HG03432 (cell line): Measurements from ENCODE around the gene POLR1G.
A peak's percentile ranks its signal among the peaks of the same experiment; 100 is the strongest.
"Not testable (repeated sequence)": the region's sequence is repeated elsewhere in the genome, so short reads cannot be mapped to it uniquely, and the experiment has no call there.

ENCODE experiments used
- ATAC-seq: cut with Tn5 transposase; IDR thresholded peaks from one replicate; pipeline ENCODE4 v1.9.1; 2021; ENCODE audit warnings: mild to moderate bottlenecking, moderate library complexity; ENCODE audit not compliant: unreplicated experiment

The POLR1G gene

GRCh38 chr19:45395821-45396617, 10.4 kb upstream of the POLR1G start:
- no peak for ATAC-seq

GRCh38 chr19:45400192-45400591, 6.3 kb upstream of the POLR1G start:
- ATAC-seq: no peak

- no peak for ATAC-seq
Observed at GRCh38 chr19:45401815-45402214, 4.6 kb upstream of the POLR1G start.

GRCh38 chr19:45402298-45403061, 4.0 kb upstream of the POLR1G start:
- ATAC-seq: no peak

- ATAC-seq: no peak
Observed at GRCh38 chr19:45403272-45403671, 3.2 kb upstream of the POLR1G start.

- ATAC-seq: no peak
Observed at GRCh38 chr19:45403781-45404556, 2.5 kb upstream of the POLR1G start.

GRCh38 chr19:45404557-45405434, 1.6 kb upstream of the POLR1G start, which contains the start of gene PPP1R13L:
PPP1R13L (minus strand) TSS chr19:45405069; CDS start chr19:45398318, 6,751 bp downstream.
- peak; percentile 32 for ATAC-seq

- ATAC-seq: peak; percentile 47
Observed at GRCh38 chr19:45405435-45406225, 814 bp upstream of the POLR1G start.

GRCh38 chr19:45407091-45407375, 589 bp downstream of the POLR1G start:
- no peak for ATAC-seq

GRCh38 chr19:45407585-45407984, 1.1 kb downstream of the POLR1G start:
- ATAC-seq: not testable (repeated sequence)

GRCh38 chr19:45408121-45408520, 1.7 kb downstream of the POLR1G start:
- no peak for ATAC-seq

- ATAC-seq: no peak
Observed at GRCh38 chr19:45408830-45409556, 2.5 kb downstream of the POLR1G start.

- ATAC-seq: no peak
Observed at GRCh38 chr19:45409557-45409920, 3.1 kb downstream of the POLR1G start.

- not testable (repeated sequence) for ATAC-seq
Observed at GRCh38 chr19:45410330-45410729, 3.9 kb downstream of the POLR1G start.

- no peak for ATAC-seq
Observed at GRCh38 chr19:45413497-45413896, 7.1 kb downstream of the POLR1G start.

GRCh38 chr19:45414468-45414867, 8.0 kb downstream of the POLR1G start:
- ATAC-seq: no peak

- no peak for ATAC-seq
Observed at GRCh38 chr19:45417151-45417550, 10.7 kb downstream of the POLR1G start.

- ATAC-seq: no peak
Observed at GRCh38 chr19:45418802-45419201, 12.4 kb downstream of the POLR1G start.

- peak; percentile 45 for ATAC-seq
Observed at GRCh38 chr19:45419396-45419795, 13.0 kb downstream of the POLR1G start.
